NK-92 (cell line): ENCODE measurements around the gene FSCN2.

Experiments used
- DNase-seq: peaks from one replicate; lab custom pipeline; 2025; ENCODE audit not compliant: unreplicated experiment; lab: John Stamatoyannopoulos, UW

Gene FSCN2

GRCh38 chr17:81552244-81553017 lies 24.3 kb downstream of the FSCN2 start, which contains the start of gene FAAP100:
Gene FAAP100, minus strand, starts transcription at chr17:81552353. Its CDS starts 23 bp downstream, at chr17:81552330.
- no peak for DNase-seq

- no peak for DNase-seq
These were observed 24.9 kb downstream of the FSCN2 start for GRCh38 chr17:81553018-81553615.

GRCh38 chr17:81553616-81554181 lies 25.5 kb downstream of the FSCN2 start:
- DNase-seq, result no peak

GRCh38 chr17:81556175-81556691 lies 28.1 kb downstream of the FSCN2 start:
- no peak for DNase-seq

GRCh38 chr17:81556863-81557262 lies 28.7 kb downstream of the FSCN2 start:
- DNase-seq, result no peak

GRCh38 chr17:81557276-81558114 lies 29.3 kb downstream of the FSCN2 start:
- DNase-seq, result no peak

GRCh38 chr17:81558115-81558468 lies 29.9 kb downstream of the FSCN2 start:
- no peak for DNase-seq

- no peak for DNase-seq
These were observed 31.0 kb downstream of the FSCN2 start for GRCh38 chr17:81558941-81559806.

GRCh38 chr17:81561494-81561885 lies 33.3 kb downstream of the FSCN2 start:
- no peak for DNase-seq

- no peak for DNase-seq
These were observed 35.8 kb downstream of the FSCN2 start for GRCh38 chr17:81563861-81564586.

- no peak for DNase-seq
These were observed 36.6 kb downstream of the FSCN2 start for GRCh38 chr17:81564778-81565177.

- no peak for DNase-seq
These were observed 37.1 kb downstream of the FSCN2 start for GRCh38 chr17:81565231-81565630.

GRCh38 chr17:81566461-81567126 lies 38.4 kb downstream of the FSCN2 start:
- no peak for DNase-seq

- no peak for DNase-seq
These were observed 39.0 kb downstream of the FSCN2 start for GRCh38 chr17:81567191-81567590.

- no peak for DNase-seq
These were observed 40.2 kb downstream of the FSCN2 start for GRCh38 chr17:81568416-81568815.

- DNase-seq, result no peak
These were observed 41.9 kb downstream of the FSCN2 start for GRCh38 chr17:81569986-81570514.

GRCh38 chr17:81570964-81571363 lies 42.8 kb downstream of the FSCN2 start:
- DNase-seq, result no peak

GRCh38 chr17:81572563-81573168 lies 44.5 kb downstream of the FSCN2 start:
- no peak for DNase-seq
